HCT116 (cell line): ENCODE data around the gene STAC. TPM values are rescaled to one million over a fixed set of nuclear protein-coding genes. Genes with fewer than 3 reads are reported as not detected.

Experiments
- ATAC-seq: fragments of 200-7000 bp; cut with Tn5 transposase; 2 replicates; pipeline ENCODE4 v1.9.1; 2020; ENCODE audit warnings: mild to moderate bottlenecking, moderate library complexity
- BruUV-seq: library from RNA; stranded (reverse); fragments of 400-500 nt; replicated peaks from 2 replicates; lab custom pipeline; 2021; lab: Mats Ljungman, UMichigan
- CTCF ChIA-PET: fragments of 300-600 bp; sonication (Branson Sonifier 250); formaldehyde crosslinking; loops from one replicate; lab custom pipeline; 2021; ENCODE audit warnings: antibody characterized with exemption; lab: Charles Lee
- POLR2A ChIA-PET: fragments of 300-600, 350-600 bp; sonication (Branson Sonifier 250); formaldehyde crosslinking; loops from one replicate; lab custom pipeline; 2021; ENCODE audit warnings: antibody characterized with exemption; lab: Charles Lee
- RAD21 ChIA-PET, 2 experiments: fragments of 300-600 bp; sonication (Branson Sonifier 250); formaldehyde crosslinking; loops; one replicate each; lab custom pipeline; 2023; ENCODE audit warnings: low total read pairs in 2 of 2; ENCODE audit not compliant: uncharacterized antibody in 2 of 2, unreplicated experiment in 2 of 2, low non-redundant PET in 1 of 2; lab: Charles Lee
- DNase-seq: peaks from one replicate; pipeline ENCODE4 v3.0.0-alpha.2; 2010; ENCODE audit warnings: low read depth, low spot score
- H2AFZ ChIP-seq: fragments of 200-600 bp; shearing (Covaris generic), sonication (generic); 2 replicates; pipeline ENCODE4 v1.6.1; 2017; ENCODE audit warnings: low read depth, mixed run types, mixed read lengths, antibody characterized with exemption, low read length; ENCODE audit not compliant: poor library complexity, severe bottlenecking
- H3K27ac ChIP-seq: 2 replicates; pipeline ENCODE4 v1.5.1; 2012; ENCODE audit warnings: low read depth, low read length
- H3K27me3 ChIP-seq: fragments of 200-600 bp; sonication (generic); 2 replicates; pipeline ENCODE4 v1.6.1; 2016; ENCODE audit warnings: mixed run types, low read length, mixed read lengths; ENCODE audit not compliant: insufficient read depth
- H3K36me3 ChIP-seq, 2 experiments: fragments of 200-500 bp in 1 of 2; fragments of 200-600 bp in 1 of 2; sonication (Bioruptor generic) in 1 of 2; sonication (generic) in 1 of 2; 2 replicates each; pipeline versions ENCODE4 v1.5.1 to v1.6.1; 2014 to 2016; ENCODE audit warnings: low read length in 2 of 2, inconsistent platforms in 1 of 2, mixed read lengths in 1 of 2, mixed run types in 1 of 2; ENCODE audit not compliant: insufficient read depth in 2 of 2, control insufficient read depth in 1 of 2
- H3K4me1 ChIP-seq, 2 experiments: fragments of 200-600 bp in 1 of 2; sonication (generic) in 1 of 2; 2 replicates each; pipeline versions ENCODE4 v1.5.1 to v1.6.1; 2012 to 2017; ENCODE audit warnings: low read length in 2 of 2, inconsistent platforms in 1 of 2, mild to moderate bottlenecking in 1 of 2, mixed read lengths in 1 of 2, mixed run types in 1 of 2, moderate library complexity in 1 of 2; ENCODE audit not compliant: insufficient read depth in 2 of 2, control insufficient read depth in 1 of 2
- H3K4me2 ChIP-seq: fragments of 200-600 bp; sonication (generic); 2 replicates; pipeline ENCODE4 v1.6.1; 2017; ENCODE audit warnings: mixed run types, low read length, mixed read lengths
- H3K4me3 ChIP-seq, 2 experiments: fragments of 200-600 bp in 1 of 2; sonication (generic) in 1 of 2; replicated peaks in 1 of 2; 2 replicates each; pipeline ENCODE4 v1.5.1; 2011 to 2016; ENCODE audit warnings: low read length in 2 of 2, control low read depth in 1 of 2, low read depth in 1 of 2, mild to moderate bottlenecking in 1 of 2, mixed read lengths in 1 of 2, mixed run types in 1 of 2
- H3K79me2 ChIP-seq: fragments of 200-600 bp; sonication (generic); 2 replicates; pipeline ENCODE4 v1.6.1; 2017; ENCODE audit warnings: mild to moderate bottlenecking, mixed run types, low read length, moderate library complexity, mixed read lengths; ENCODE audit not compliant: insufficient read depth
- H3K9ac ChIP-seq: fragments of 200-600 bp; sonication (generic); 2 replicates; pipeline ENCODE4 v1.6.1; 2016; ENCODE audit warnings: low read length, mixed read lengths
- H3K9me2 ChIP-seq: fragments of 200-600 bp; sonication (generic), shearing (Covaris generic); 2 replicates; pipeline ENCODE4 v1.6.1; 2017; ENCODE audit warnings: mixed run types, mild to moderate bottlenecking, moderate library complexity; ENCODE audit not compliant: insufficient read depth
- H3K9me3 ChIP-seq, 2 experiments: fragments of 200-500 bp in 1 of 2; fragments of 200-600 bp in 1 of 2; sonication (Bioruptor generic) in 1 of 2; sonication (generic) in 1 of 2; 2 replicates each; pipeline ENCODE4 v1.6.1; 2014 to 2017; ENCODE audit warnings: low read length in 2 of 2, mixed read lengths in 2 of 2, inconsistent platforms in 1 of 2, low read depth in 1 of 2, mild to moderate bottlenecking in 1 of 2, mixed run types in 1 of 2, moderate library complexity in 1 of 2; ENCODE audit not compliant: control insufficient read depth in 1 of 2, insufficient read depth in 1 of 2
- H4K20me1 ChIP-seq: fragments of 200-600 bp; sonication (generic), shearing (Covaris generic); 2 replicates; pipeline ENCODE4 v1.6.1; 2017; ENCODE audit warnings: mixed run types, mild to moderate bottlenecking, moderate library complexity; ENCODE audit not compliant: insufficient read depth
- EZH2 ChIP-seq: fragments of 200-600 bp; sonication (generic); IDR thresholded peaks from 2 replicates; pipeline ENCODE4 v1.6.1; 2017; ENCODE audit warnings: antibody characterized with exemption, mixed run types
- JUND ChIP-seq: IDR thresholded peaks from 2 replicates; pipeline ENCODE4 v1.6.1; 2012
- RAD21 ChIP-seq: IDR thresholded peaks from 2 replicates; pipeline ENCODE4 v1.6.1; 2012; ENCODE audit warnings: low read depth, mild to moderate bottlenecking
- SIN3A ChIP-seq: IDR thresholded peaks from 2 replicates; pipeline ENCODE4 v1.6.1; 2012; ENCODE audit warnings: low read depth
- SRF ChIP-seq: IDR thresholded peaks from 2 replicates; pipeline ENCODE4 v1.6.1; 2012; ENCODE audit warnings: low read depth
- intact Hi-C: fragments of 100-400 bp; cut with micrococcal nuclease; formaldehyde crosslinking; loops from 2 replicates; pipeline ENCODE4 v1.10.0; 2022
- total RNA-seq: library from RNA; stranded (reverse); gene quantifications from one replicate; pipeline ENCODE4 v1.2.1, GENCODE V29; 2021; ENCODE audit not compliant: unreplicated experiment
- TF ChIP-seq, protein P1 (sequence below): IDR thresholded peaks from 2 replicates; pipeline ENCODE4 v1.6.1; 2012
- TF ChIP-seq, protein P2 (sequence below): IDR thresholded peaks from 2 replicates; pipeline ENCODE4 v1.6.1; 2012; ENCODE audit warnings: low read depth

STAC gene
- total RNA-seq, 1 experiment from 2014 or later: not detected

DNA sequence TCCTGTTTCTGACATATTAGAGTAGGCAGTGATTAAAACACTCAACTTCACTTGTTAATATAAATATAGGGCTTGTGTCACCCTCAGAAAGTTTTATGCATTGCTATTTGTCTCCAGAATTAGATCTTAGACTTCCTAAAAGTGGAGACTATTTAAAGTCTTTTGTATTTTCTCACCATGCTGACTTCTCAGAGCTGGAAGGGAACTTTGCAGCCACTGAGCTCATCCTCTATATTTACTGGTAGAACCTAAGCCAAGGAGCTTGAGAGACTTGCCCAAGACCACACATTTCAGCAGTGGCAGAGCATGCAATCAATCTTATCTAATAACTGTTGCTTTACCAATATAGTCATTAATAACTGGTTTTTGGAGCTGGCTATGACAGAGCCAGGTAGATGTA, 53.2 kb downstream of the STAC start:
- Histone ChIP-seq H3K27ac (no peak overlapping the region), H3K9me2 (no peaks in the 10 kb centered on the region), H3K4me3 (no peak overlapping the region), H3K9me3 (no peaks in the 10 kb centered on the region), H3K36me3 (no peaks in the 10 kb centered on the region), H3K4me2 (no peak overlapping the region), H2AFZ (no peak overlapping the region), H3K79me2 (no peaks in the 10 kb centered on the region), H3K9ac (no peak overlapping the region), H3K4me1 (no peaks in the 10 kb centered on the region), H4K20me1 (no peaks in the 10 kb centered on the region), H3K27me3 (peaks cover 6% of the 10 kb centered on the region)
- ATAC-seq (no peak), DNase-seq (no peak)
- intact Hi-C loops: no loop called here
- no TSS peak for BruUV-seq
- RAD21 ChIA-PET: no interaction called here
- CTCF ChIA-PET: no interaction called here
- POLR2A ChIA-PET: no interaction called here
- TF ChIP-seq EZH2 (no peak), SIN3A (no peak), RAD21 (no peak), SRF (no peak), JUND (no peak)
- TF ChIP-seq, protein P1, sequence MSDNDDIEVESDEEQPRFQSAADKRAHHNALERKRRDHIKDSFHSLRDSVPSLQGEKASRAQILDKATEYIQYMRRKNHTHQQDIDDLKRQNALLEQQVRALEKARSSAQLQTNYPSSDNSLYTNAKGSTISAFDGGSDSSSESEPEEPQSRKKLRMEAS: no peak
- TF ChIP-seq, protein P2, sequence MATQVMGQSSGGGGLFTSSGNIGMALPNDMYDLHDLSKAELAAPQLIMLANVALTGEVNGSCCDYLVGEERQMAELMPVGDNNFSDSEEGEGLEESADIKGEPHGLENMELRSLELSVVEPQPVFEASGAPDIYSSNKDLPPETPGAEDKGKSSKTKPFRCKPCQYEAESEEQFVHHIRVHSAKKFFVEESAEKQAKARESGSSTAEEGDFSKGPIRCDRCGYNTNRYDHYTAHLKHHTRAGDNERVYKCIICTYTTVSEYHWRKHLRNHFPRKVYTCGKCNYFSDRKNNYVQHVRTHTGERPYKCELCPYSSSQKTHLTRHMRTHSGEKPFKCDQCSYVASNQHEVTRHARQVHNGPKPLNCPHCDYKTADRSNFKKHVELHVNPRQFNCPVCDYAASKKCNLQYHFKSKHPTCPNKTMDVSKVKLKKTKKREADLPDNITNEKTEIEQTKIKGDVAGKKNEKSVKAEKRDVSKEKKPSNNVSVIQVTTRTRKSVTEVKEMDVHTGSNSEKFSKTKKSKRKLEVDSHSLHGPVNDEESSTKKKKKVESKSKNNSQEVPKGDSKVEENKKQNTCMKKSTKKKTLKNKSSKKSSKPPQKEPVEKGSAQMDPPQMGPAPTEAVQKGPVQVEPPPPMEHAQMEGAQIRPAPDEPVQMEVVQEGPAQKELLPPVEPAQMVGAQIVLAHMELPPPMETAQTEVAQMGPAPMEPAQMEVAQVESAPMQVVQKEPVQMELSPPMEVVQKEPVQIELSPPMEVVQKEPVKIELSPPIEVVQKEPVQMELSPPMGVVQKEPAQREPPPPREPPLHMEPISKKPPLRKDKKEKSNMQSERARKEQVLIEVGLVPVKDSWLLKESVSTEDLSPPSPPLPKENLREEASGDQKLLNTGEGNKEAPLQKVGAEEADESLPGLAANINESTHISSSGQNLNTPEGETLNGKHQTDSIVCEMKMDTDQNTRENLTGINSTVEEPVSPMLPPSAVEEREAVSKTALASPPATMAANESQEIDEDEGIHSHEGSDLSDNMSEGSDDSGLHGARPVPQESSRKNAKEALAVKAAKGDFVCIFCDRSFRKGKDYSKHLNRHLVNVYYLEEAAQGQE: no peak
